ENCODE results near the gene STARD13.

STARD13 gene

DNA sequence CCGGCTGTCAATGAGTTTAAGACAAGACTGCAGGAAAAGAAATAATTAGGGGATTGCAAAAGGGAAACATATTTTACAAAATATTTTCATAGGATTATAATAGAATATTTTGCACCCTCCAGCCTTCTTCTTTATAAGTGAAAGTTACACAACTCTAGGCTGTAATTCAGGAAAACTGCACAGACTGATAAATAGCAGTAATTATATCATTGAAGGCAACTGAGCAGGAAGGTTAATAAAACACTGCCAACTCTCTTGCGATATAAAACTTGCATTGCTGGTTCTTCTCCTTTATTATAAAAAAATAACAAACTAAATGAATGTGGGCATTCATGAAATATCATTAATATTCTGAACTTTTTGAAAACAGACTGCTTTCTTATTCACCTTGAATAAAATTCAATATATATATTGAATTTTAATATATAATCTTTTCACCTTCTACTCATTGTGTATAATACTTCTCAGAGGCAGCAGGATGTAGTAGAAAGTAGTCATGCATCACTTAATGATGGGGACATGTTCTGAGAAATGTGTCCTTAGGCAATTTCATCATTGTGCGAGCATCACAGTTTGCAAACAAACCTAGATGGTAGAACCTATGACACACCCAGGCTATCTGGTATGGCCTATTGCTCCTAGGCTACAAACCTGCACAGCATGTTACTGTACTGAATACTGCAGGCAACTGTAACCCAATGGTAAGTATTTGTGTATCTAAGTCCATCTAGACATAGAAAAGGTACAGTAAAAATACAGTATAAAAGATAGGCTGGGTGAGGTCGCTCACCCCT is 24.9 kb upstream of the STARD13 start:
- no peak for DNase-seq
- intact Hi-C loops (cut with DNase I), result loop anchor here (5.0 kb wide), 1 partner anchor 83 kb away; no protein-coding TSS in a partner anchor

DNA sequence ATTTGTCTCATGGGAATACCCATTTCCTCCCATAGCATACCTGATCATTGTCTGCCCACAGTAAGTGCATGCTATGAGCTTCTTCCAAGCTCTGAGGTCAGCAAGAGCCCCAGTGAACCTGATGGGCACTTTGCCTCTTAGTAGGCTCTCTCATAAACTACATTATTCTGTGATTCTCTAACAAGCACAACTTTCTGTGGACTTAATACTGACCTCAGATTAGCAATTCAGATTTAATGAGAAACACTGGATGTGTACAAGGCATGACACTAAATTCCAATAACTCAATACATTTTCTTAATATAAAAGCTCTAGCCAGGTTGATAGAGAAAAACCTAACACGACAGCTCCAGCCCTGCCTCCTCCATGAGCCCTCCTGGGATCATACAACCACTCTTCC is 23.3 kb upstream of the STARD13 start:
- DNase-seq, result no peak
- intact Hi-C loops (cut with DNase I), result no loop called here

DNA sequence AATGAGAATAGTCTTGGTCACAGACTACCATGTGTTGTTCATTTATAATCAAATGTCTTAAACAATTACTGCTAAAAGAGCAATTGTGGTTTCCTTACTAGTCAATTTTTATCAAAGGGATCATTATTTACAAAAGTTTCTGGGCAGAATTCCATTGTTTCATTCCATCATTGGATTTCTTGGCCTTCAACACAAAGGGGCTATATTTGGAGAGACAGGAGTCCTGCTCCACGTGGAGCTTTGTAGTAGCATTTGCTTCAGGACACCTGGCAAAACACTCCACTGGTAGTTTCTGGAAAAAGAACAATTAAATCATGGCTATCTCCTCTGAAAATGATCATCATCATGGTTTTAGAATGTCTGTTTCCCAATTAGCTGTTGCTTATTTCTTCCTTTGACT is 22.3 kb upstream of the STARD13 start:
- DNase-seq, result no peak
- intact Hi-C loops (cut with DNase I), result no loop called here

DNA sequence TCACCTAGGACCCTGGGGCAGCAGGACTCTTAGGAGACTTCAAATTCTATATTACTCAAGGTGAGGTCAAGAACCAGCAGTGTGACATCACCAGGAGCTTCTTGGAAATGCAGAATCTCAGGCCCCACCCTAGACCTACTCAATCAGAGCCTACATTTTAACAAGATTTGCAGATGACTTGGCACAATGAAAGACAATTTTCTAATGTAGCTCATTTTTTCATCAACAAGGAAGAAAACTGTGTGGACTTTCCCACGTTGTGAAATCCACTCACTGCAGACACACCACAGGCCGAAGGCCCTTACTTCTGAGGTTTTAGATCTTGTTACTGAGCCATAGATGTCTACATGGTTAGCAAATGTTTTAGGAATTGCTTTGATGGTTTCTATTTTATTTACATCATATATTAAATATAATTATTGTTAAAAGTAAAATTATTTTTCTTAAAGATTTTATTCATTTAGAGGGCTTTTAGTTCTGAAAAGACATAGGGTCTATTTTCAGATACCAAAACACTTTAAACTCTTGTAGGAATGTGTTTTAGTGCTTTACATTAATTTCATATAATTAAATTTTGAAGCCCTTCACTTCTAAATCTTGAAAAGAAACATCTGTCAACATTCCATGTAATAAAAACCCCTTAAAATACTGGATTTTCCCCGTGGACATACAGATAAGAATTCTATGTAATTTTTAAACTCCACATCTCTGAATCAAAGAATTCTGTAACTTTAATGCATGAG is 18.5 kb upstream of the STARD13 start:
- DNase-seq, result no peak

DNA sequence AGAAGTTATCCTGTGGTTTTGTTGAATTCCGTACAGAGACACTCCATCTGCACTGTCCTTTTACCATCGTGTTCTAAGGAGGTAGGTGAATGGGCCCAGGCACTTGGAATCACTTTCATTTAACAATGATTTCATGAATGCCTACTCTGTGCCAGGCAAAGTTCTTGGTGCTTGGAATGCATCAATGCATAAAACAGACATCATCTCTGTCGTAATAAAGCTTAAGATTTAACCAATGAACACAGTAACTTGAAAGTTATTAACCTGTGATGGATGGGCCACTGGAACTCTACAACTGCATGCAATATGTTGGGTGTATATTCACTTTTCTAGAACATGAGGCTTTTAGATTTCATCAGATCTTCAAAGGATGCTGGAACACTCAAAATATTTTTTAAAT is 14.1 kb upstream of the STARD13 start:
- intact Hi-C loops (cut with DNase I), result no loop called here
- no peak for DNase-seq

More for the DNA sequence above, 18.5 kb upstream of the STARD13 start:
- intact Hi-C loops (cut with DNase I), result no loop called here

DNA sequence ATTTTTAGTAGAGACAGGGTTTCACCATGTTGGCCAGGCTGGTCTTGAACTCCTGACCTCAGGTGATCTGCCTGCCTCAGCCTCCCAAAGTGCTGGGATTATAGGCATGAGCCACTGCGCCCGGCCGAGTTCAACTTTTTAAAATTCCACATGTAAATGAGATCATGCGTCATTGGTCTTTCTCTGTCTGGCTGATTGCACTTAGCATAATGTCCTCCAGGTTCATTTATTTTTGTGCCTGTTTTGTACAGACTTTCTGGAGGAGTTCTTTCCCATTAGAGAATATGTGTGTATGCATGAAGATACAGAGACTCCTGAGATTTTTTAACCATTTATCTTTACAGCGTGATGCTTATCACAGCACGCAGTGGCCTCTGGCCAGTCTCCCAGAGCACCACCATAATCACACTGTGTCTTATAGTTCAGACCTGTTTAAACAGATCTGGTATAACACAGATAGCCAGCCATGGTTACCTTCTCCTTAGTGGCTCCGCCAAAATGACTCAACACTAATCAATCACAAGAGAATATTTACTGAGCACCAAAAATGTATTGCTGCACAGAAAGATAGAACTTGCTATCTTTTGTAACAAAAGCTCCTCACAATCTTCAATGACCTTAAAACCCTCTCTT is 11.4 kb upstream of the STARD13 start:
- no peak for DNase-seq
- intact Hi-C loops (cut with DNase I), result no loop called here

DNA sequence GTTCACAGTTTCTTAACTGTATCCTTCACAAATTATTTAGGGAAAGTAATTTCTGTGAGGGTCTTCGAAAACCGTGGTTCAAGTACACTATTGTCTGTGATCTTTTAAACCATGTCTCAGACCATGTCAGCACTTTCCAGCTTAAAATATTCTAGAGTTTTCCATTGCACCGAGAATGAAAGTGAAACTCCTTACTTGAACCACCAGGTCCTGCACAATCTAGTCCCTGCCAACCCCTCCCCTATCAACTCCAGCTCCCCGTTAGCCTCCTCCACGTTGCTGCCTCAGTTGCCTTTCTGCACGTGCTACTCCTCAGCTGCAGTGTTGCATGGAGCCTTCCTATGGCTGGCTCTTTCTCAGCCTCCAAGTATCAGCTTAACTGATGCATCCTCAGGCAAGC is 7.2 kb upstream of the STARD13 start:
- intact Hi-C loops (cut with DNase I), result no loop called here
- DNase-seq, result no peak

DNA sequence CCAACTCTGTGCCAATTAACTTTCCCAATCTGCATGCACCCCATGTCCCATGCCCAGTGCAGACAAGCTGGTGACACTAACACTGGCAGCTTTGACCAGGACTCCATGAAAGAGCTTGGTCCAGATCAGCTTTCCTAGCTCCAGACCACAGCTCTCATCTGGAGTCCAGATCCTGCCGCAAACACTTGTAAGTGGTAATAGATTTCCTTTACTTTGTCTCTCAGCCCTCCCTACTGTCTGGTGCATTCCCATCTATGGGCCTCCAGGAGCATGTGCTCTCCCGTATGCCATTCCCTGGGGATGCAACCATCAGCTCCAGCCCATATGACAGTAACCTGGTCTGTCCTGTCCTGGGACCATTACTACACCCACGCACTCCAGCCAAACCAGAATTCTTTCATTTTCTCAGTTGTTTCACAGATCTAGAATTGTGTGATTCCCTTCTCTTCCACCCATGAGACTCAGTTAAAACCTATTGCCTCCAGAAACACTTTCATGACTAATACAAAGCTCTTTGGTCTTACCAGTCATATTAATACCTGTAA is 4.9 kb upstream of the STARD13 start:
- intact Hi-C loops (cut with DNase I), result no loop called here
- no peak for DNase-seq

DNA sequence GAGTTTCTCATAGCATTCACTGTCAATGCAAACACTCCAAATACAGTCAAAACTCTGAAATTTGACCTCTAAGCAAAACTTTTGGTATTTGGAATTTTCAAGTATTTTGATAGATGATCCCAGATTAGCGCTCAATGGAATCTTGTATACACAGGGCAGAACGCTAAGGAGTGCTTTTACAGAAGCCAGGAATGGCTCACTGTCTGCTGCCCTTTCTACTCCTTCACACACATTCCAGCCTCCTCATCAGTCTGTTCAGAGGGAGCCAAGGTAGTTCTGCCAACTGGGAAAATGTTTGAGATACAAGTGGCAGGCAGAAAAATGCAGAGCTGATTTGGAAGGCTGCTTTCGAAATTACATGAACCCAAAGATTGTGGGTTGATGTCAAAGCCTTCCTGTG is 4.4 kb upstream of the STARD13 start:
- intact Hi-C loops (cut with DNase I), result loop anchor here (10.0 kb wide), 1 partner anchor 255 kb away; no protein-coding TSS in a partner anchor
- DNase-seq, result no peak

DNA sequence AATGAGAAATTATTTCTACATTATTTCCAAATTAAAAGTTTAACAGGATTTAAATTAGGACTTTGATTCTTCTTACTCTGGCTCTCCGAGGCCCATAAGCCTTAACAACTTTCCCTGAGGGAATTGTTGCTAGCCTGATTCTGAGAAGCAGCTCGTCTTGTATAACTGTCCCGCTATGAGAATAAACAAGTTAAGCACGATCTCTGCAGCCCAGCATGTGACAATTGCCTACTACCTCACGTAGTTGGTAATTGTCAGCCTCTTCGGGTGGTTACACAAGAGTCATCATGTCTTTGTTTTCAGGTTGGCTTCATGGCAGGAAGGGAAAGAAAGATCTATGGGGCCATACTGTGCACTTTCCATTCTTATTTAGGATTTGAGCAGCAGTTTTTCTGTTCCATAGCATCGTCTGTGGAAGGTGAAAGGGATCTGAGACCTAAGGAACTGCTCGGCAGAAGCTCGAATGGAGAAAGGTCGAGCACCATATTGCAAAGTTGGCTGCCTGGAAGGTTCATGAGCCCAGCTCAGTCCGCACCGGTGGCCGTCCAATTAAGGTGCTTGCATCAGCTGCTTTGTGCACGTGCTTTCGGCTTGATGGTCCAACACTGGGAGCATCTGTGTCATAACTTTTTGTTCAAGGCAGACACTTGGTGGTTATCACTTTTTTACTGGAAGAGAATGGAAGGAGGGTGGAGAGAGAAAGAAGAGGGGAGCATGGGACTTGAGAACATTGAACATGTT is 1.8 kb upstream of the STARD13 start:
- DNase-seq, result no peak
- intact Hi-C loops (cut with DNase I), result loop anchor here (10.0 kb wide), 1 partner anchor 257 kb away; no protein-coding TSS in a partner anchor

DNA sequence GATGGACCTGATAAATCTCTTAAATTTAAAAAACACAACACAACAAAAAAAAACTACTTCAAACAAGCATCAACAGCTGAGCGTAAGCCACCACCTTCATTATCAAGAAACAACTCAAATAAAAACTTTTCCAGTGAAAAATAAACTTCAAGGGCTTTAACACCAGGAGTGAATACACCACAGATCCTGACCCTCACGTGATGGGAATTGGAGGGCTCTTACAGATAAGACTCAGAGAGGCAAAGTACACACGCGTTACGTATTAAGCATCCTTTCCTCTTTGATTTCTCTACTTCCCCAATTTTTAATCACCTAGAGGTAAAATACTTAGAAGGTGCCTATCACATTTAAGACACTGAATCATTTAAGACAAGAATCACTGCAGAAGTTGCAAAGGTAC is 573 bp upstream of the STARD13 start:
- DNase-seq, result no peak
- intact Hi-C loops (cut with DNase I), result loop anchor here (10.0 kb wide), 1 partner anchor 259 kb away; no protein-coding TSS in a partner anchor

DNA sequence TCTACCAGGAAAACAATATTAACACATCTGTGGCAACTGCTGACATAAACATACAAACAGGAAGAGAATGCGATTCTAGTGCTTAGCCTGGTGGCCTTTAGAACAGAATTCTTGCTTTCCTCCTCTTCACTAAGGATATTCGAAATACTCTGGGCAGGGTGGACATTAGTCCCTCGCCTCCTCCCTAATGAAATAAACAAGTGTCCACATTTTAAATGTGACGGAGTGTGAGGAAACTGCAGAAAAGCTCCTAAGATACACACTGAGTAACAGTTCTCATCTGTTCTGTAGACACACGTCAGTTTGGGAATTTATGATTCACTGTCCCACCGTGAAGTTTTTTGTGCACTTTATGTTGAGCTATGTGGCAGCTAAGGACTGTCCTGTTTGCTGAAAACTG is 639 bp downstream of the STARD13 start:
- intact Hi-C loops (cut with DNase I), result loop anchor here (10.0 kb wide), 1 partner anchor 260 kb away; no protein-coding TSS in a partner anchor
- peak in 1 of 42 donors; percentile 27 for DNase-seq

DNA sequence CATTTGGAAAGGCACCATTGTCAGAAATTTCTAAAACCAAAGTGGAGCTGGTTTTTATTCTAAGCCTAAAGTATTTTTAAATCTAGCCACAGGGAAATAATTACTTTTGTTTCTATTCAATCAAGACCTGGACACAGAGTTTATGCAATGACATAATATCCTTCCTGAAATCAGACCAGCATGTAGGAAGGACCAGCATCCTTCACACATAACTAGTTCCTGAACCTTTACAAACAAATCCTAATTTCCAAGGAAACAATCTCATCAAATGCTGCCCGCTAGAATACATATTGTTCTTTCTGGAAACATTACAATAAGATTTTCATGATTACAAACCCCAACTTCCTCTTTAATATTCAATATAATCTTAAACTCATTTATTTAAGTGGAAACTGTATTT is 1.5 kb downstream of the STARD13 start:
- DNase-seq, result no peak
- intact Hi-C loops (cut with DNase I), result loop anchor here (10.0 kb wide), 1 partner anchor 261 kb away; no protein-coding TSS in a partner anchor

DNA sequence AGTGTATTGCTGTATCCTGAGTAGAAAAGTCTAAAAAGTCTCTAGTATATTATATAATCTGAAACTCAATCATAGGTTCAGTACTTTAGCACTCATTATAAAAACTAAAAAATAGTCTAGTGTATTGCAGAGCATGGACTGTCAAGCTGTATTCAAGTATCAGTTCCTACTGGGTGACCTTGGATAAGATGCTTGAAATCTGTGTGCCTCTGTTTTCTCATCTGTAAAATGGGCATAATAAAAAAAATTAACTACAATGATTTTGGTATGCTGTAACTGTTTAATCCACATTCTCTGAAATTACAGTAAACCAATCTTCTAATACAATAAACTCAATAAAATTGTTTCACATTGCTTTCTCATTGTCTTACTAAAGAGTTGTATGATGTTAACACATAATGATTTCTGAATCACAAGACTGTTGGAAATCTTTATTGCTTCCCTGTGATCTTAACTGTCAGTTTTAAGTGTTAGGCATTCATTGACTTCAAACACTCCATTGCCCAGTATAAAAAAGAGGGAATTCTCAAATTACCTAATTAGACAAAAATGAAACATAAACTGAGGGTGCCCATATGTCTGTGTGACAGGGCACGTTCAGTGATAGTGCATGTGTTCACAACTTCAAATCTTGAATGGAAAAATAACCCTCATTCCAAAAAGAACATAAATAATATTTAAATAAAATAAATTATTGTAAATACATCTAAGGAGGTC is 2.2 kb downstream of the STARD13 start:
- intact Hi-C loops (cut with DNase I), result loop anchor here (10.0 kb wide), 1 partner anchor 261 kb away; no protein-coding TSS in a partner anchor
- no peak for DNase-seq

DNA sequence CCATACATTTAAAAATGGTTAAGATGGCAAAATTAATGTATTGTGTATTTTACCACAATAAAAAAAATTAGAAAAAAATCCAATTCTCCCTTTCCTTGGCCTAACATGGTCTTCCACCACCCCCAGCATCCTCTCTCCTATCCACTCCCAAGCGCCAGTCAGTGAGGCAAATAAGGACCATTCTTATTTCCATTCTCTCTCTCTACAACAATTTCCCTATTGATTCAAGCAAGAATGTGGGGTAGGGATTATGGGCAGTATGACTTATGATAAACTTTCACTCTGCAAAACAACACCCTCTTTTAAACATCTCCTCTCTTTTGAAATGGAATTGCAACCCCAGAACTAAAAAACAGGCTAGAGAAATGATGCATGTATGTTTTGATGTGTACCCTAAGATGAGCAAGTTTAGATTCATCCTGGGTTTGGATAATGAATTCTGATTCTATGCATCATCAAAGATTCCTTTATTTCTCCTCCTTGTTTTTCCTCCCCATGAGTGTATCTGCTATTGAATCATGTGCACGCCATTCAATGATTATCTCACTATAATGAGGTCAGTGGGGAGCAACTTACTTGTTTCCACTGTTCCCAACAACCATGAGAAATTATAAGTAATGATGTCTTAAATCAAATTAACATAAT is 3.5 kb downstream of the STARD13 start:
- intact Hi-C loops (cut with DNase I), result loop anchor here (10.0 kb wide), 1 partner anchor 263 kb away; no protein-coding TSS in a partner anchor
- peak in 8 of 42 donors; percentile 23 to 67 (median 46) for DNase-seq

DNA sequence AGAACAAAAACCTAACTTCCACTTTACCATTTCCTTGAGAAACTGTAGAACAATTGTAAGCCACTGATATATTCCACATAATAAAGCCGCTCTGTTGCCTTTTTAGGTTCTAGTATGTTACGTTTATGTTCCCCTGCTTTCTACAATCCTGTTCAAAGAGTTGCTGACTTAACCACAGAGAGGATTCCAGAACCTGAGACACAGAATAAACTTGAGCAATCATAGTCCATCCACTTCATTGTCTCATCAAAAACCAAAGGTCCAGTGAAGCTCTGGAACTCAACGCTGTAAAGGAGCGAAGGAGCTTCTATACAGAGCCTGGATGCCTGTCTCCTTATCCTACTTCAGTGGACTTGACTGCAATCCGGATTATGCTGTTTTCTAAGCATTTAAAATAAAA is 4.6 kb downstream of the STARD13 start:
- intact Hi-C loops (cut with DNase I), result loop anchor here (10.0 kb wide), 1 partner anchor 264 kb away; no protein-coding TSS in a partner anchor
- no peak for DNase-seq

DNA sequence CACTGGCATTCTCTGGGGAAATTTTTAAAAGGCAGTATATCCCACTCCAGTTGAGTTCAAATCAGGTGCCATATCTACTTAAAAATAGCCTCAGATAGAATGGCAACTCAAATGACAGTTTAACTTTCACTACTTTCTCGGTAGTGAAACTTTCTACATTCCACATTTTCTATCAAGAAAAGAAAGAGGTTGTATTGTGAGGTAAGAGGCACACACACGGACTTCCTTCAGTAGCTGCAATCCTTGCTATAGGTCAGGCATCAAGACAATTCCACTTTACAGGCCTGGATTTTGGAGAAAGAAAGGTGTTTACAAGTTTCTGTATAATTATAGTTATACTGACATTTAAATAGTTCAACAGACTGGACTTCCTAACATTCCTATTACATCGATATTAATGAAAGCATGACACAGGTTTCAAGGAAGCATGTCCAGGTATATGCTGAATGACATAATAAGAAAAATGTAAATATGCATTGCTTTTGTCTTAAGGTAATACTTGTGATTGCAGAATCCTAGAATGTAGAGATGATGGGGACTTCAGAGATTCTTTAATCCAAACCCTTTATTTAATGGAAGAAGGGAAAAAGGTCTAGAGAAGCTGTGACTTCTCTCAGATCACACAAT is 5.2 kb downstream of the STARD13 start:
- intact Hi-C loops (cut with DNase I), result loop anchor here (10.0 kb wide), 1 partner anchor 264 kb away; no protein-coding TSS in a partner anchor

More for the DNA sequence above, 5.2 kb downstream of the STARD13 start:
- DNase-seq, result no peak

Measured in head of caudate nucleus (tissue), 42 donors.